Left ventricle myocardium superior (tissue), 1 donor: Measurements from ENCODE around the gene AFF3. TPM values are rescaled to one million over a fixed set of nuclear protein-coding genes. Genes with fewer than 3 reads are reported as not detected.
"Not testable (repeated sequence)": the region's sequence is repeated elsewhere in the genome, so short reads cannot be mapped to it uniquely, and the experiment has no call there.

Experiments used
- ATAC-seq: fragments of 200-7000 bp; cut with Tn5 transposase; one replicate; pipeline ENCODE4 v1.9.1; 2020; ENCODE audit warnings: mild to moderate bottlenecking, moderate library complexity
- DNase-seq: peaks from one replicate; pipeline ENCODE4 v3.0.0-alpha.2; 2020
- intact Hi-C: fragments of 100-400 bp; cut with micrococcal nuclease; formaldehyde crosslinking; loops from one replicate; pipeline ENCODE4 v1.11.0; 2022
- total RNA-seq: library from RNA; stranded (reverse); fragmentation: NEBNext Ultra II Directional; extraction: Animal tissue kit (Norgen Biotek cat#: 25700); gene quantifications from one replicate; pipeline ENCODE4 v1.2.1, GENCODE V29; 2021
- donor health status: DM: no; HTN: yes; CAD: no; lungs with severe emphysema.

AFF3 gene
- total RNA-seq, 1 donor from 2014 or later = 10.0 TPM

DNA sequence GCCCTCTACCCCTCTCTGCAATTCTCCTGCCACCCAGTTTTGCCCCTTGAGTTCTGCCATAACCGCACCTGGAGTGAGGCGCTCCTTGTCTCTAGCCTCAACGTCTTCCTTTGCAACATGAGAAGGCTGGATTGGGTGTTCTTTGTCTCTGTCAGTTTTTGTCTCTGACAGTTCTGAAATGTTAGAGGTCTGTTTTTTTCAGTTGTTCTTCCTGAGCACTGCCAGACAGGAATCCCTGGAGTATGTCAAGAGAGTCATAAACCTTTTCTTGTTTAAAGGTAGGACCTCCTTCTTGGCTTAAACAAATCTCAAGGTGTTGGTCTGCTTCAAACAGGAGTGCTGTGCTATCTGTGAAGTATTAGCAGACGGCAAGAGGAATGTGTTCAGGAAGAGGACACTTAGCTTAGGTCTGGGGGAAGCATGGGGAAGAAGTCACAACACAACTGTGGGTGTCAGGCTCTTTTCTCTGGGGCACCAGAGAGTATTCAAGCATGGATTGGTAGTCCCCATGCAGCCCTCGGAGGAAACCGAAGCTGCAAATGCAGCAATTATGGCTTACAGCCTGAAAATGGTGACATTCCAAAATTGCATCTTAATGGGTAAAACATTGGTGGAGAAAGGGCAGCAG is 32.3 kb downstream of the AFF3 start:
- DNase-seq (no peak), ATAC-seq (no peak)
- intact Hi-C loops = no loop called here

DNA sequence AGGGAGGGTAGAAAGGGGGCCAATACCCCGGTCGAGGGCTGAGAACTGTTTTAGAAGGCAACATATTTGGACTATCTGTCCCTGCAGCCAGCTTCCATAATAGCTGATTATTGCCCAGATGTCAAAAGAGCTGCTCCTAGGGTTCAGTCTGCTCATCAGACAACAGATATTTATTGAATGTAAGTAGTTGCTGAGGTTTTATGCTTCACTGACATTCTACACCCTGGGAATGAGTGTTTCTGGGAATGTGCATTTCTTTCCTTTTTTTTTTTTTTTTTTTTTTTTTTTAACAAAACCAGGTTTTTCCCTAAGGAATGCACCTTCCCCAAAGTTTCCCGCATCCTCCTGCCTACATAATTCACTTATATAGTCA is 33.8 kb downstream of the AFF3 start:
- DNase-seq, ATAC-seq, intact Hi-C loops: not testable (repeated sequence)

DNA sequence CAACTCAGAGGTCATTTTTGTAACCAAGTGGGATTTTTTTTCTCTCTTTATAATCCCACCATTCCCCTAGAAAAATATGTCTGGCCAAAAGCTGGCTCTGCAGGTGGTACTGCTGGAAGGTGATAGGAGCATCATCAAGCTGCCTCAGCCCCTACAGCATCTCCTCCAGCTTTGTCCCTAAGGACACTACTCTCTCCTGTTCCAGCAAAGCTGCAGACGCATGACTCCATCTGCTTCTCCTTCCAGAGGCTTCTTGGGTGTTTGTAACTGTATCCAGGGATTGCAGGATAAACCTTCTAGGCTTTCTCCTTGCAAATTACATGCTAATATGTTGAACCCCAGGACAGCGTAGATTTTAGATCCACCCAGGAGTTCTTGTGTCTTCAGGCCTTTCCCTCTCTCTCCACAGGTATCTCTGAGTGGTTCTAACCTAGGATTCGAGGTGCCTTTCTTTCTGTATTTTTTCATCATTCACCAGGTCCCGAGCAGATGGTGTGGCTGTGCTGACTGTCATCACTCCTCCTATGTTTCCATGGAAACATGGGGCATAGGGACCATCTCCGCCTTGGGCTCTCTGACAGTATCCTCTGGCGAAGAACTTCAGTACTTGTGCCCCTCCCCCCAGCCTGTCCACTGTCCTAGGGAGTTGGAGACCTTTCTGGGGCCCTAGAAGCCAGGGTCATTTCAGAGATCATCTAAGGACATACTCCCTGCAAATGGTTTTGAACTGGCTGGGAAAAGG is 34.3 kb downstream of the AFF3 start:
- DNase-seq (no peak), ATAC-seq (no peak)
- intact Hi-C loops = no loop called here

DNA sequence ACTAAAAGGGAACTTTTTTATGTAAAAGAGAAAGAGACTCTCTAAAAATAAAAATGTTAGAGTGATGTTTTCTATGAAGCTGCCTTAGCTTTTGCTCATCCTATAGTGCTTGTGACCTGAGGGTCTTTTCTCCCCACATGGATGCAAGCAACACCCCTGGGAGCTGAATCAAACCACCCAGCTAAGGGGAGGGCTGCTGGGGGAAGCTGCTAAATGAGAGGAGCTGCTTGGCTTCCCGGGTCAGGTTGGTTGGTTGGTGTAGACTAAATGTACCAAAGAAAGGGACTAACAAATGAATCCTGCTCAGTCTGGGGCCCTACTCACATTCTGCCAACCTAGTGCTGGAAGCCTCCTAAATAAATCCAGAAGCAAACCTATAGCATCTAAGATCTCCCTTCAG is 35.0 kb downstream of the AFF3 start:
- no peak for ATAC-seq
- intact Hi-C loops = no loop called here
- DNase-seq = no peak

DNA sequence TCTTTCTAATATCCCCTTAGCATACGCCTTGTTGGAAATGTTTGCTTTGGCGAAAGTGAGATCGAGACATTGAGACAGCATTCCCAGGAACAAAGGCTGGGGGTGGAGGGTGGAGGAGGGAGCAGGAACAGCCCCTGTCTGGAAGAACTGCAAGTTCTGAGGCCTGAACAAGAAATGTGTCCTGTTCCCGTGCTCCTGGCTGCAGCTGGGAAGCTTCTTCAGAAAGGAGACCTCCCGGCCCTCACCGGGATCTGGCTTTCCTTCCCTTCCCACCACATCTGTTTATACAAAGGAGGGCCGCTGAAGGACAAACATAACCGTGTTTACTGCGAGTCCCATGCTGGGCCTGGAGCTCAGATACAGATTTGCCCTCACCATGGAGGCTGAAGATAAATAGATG is 35.9 kb downstream of the AFF3 start:
- peak; percentile 54 for ATAC-seq
- DNase-seq = peak; percentile 31
- intact Hi-C loops = no loop called here

DNA sequence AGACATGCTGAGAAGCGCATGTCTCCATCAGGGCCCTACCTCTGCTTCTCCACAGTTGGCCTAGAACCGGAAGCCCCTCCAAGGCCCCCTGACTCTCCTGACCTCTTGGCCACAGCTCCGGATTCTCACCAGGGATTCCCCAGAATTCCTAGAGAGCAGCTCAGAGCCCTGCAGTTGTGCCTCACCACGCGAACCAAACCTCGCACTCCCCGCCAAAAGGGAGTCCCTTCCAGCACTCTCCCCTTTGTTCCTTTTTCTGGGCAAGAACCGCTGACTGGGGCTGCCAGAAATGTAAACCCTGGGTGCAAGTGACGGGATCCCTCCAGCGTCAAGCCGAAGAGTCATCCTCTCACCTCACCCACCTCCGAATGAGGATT is 36.7 kb downstream of the AFF3 start:
- ATAC-seq = peak; percentile 14
- intact Hi-C loops = no loop called here
- peak; percentile 26 for DNase-seq

DNA sequence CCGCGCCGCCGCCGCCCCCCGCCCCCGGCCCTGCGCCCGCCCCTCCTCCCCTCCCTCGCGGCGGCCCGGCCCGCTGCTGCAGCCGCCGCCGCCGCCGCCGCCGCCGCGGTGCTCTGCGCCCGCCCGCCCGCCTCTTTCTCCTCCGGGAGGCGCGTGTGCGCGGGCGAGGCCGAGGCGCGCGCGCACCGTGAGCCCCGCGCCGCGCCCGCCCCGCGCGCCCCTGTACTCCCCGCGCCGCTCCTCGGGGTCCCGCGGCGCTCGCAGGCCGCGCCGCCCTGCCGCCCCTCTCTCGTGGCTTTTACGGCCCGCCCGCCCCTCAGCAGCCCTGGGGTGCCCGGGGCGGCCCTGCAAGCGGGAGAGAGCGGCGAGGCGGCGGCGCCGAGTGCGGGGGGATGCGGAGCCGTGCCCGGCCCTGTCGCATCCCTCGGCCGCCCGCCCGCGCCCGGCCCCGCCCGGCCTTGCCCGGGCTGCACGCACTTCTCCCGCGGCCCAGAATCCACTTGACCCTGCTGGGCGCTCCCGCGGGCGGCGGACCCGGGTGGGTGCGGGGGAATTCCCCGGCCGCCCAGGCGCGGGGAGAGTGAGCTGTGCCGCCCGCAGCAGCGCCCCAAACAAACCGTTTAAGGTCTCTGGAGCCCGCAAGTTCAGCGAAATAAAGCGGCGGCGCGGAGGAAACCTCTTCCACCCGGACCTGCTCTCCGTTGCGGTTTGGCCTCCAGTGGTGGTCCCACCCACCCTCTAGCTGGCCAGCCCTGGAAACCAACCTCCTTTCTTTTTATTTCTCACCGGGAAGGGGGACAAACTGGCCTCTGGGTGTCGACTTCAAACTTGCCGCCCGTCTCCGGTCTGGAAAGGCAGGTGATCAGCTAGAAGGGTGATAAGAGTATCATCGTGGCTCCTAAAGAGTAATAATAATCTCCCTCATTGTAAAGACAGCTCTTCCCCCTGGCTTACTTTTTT is 37.4 kb downstream of the AFF3 start:
- DNase-seq = peak; percentile 53
- peak; percentile 79 for ATAC-seq
- intact Hi-C loops = no loop called here

DNA sequence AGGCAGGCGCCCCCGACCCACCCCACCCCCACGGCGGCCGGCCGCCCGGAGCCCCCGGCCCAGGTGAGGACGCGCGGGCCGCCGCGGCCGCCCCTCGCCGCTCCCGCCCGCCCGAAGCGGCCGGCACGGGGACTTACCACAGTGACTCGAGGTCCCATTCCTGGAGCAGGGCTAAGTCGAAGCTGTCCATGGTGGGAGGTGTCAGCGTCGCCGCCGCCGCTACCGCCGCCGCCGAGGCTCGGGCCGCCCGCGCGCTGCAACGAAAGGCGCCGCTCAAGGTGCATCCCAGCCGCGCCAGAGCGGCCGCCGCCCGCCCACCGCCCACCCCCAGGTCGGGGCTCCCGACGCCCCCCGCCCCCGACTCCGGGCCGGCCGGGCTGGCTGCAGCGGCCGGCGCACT is 38.1 kb downstream of the AFF3 start:
- intact Hi-C loops = not testable (repeated sequence)
- peak; percentile 49 for ATAC-seq
- peak; percentile 36 for DNase-seq

DNA sequence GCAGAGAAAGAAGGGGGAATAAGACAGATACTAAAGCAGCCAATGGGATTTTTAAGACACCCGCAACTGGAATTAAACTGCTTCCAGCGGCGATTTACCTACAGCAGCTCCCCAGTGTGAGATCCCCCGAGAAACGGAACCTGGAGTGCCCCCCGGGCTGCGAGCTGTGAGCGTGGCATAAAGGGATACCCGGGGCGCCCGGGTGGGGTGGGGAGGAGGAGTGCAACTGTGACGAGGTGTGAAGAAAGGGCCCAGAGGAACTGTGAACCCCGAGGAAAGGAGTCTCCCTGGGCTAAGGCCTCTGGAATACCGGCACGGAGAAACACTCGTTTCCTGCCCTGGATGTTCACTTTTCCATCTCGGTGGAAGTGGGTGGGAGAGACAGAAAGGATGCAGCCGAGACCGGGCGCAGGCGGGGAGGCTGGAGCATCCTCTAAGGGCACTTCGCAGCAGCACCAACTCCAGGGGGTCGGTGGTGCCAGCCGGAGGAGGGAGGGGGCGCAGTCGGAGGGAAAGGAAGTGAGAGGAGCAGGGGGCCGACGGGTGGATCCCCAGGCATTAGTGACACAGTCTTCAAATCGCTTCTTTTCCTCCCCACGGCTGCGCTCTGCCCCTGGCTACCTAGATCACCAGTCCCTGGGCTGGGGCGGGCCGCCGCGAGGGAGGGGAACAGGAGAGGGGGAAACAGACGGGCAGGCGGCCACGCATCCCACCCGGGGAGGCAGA is 38.7 kb downstream of the AFF3 start:
- intact Hi-C loops, DNase-seq: not testable (repeated sequence)

DNA sequence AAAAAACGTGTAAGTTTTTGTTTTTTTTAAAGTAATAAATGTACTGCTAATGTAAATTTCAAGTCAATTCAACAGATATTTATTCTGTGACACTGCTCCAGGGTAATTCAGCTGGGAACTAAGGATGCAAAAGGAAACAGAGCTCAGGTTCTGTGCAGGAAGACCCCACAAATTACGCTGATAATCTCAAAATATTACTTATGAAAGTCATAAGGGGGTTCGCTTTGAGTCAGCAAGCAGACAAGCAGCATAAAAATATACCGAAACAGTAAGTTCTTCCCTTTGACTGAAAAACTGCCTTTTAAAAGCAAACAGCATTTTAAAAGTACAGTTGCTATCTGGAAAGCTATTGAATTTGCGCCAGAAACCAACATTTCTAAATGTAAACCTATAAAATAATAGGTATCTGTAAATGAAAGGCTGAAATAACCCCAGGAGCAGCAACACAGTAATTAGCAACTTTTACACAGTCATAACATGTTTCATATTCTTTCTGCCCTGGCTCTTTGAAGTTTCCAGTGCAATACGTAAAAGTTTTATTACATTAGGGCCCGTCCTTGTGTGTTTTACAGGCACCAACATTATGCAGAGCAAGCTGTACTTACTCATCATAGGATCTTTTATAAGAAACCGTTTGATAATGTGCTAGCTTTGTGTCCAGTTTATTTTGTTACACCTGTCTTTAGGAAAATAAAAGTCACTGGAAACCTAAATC is 39.8 kb downstream of the AFF3 start:
- DNase-seq, intact Hi-C loops, ATAC-seq: not testable (repeated sequence)

More for the DNA sequence above, 38.7 kb downstream of the AFF3 start:
- ATAC-seq = peak; percentile 7

DNA sequence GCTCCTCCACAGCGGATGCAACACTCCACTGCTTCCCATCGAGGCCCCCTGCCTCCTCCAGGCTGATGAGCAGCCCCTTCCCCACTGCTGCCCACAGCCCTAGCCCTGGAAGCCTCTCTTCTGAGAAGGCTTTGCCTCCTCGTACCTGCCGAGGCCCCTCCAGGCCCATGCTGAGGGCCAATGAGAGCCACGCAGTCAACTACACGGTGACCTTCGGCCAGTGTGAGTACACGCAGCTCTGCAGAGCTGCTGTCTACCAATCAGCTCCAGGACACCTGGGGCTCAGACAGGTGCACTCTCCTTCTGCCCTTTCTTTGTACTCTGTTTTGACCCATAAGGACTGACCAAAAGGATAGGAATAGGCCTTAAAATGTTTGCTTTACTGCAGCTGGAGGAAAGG is 43.5 kb downstream of the AFF3 start:
- ATAC-seq, DNase-seq, intact Hi-C loops: not testable (repeated sequence)

DNA sequence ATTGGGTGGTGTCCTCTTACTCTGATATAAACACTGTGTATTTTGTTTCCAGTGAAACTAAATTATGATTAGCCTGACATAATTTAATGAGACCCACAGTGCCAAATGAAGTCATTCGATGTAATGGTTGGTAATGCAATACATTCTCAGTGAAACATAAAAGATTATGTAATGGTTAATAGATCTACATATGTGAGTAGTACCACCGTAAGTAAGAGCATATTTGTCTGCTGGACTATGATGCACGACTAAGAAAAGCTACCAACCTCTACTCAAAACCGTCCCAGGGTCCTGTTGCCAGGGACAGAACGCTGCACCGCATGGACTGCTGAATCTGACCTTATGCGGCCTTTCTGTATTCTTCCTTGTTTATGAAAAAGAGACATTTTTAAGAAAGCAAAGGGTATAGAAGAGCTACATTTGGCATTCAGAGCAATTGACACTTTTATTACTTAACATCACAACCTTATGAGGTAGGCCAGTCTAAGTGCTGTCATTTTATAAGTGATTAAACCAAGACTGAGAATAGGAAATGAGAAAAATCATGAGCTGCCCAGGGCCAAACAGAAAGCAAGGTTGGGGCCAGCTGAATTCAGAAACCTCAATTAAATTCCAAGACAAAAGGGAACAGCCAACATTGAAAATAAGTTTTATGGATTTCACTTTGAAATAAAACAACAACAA is 44.6 kb downstream of the AFF3 start:
- intact Hi-C loops, DNase-seq, ATAC-seq: not testable (repeated sequence)

DNA sequence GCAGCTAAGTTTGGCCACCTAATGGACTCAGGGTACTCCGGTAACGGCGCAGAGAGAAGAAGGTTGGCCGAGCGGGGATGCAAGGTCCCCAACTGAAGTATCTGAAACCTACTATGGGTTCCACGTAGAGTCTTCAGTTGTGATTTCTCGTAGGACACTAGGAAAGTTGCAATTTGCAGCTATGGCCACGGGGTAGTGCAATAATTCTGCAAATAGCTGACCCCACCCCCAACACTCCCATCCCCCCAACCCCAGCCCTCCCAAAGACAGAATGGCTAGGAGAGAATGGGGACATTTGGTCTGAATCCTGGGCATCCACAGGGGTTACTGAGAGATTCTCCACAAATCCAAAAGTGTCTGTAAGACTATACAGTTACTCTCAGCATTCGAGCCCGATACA is 46.5 kb downstream of the AFF3 start:
- ATAC-seq, intact Hi-C loops, DNase-seq: not testable (repeated sequence)

DNA sequence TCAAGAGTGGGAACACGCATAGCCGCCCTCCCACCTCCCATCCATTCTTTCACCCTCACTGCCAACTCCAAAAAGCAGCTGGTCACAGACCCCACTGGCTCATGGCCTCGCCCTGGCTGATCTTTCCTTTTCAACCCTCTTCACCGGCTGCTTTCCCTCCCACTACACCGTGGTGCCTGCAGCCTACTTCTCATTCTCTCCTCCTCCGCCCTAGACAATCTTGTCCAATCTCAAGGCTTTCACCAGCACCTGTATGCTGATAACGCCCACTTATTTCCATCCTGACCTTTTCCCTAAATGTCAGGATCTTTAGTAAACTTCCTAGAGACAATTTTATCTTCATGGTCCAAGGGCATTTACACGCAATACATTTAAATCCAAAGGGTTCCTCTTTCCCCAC is 50.6 kb downstream of the AFF3 start:
- DNase-seq, intact Hi-C loops, ATAC-seq: not testable (repeated sequence)

DNA sequence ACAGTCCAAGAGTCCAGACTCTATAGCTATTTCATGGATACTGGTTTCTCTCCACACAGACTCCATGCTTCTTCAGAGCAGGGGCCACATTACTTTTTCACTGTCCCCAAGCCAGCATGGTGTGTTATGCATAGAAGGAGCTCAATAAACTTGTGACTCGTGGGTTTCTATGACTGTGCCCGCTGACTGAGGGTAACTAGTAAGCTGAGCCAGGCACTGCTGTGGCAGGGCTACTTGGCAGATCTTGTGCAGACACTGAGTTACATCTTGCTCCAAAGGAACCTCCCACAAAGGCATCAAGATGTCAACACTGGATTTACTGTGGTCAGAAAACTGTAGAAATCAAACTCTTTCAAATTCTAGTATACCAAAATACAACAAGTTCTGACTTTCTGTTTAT is 56.6 kb downstream of the AFF3 start:
- intact Hi-C loops, DNase-seq, ATAC-seq: not testable (repeated sequence)

DNA sequence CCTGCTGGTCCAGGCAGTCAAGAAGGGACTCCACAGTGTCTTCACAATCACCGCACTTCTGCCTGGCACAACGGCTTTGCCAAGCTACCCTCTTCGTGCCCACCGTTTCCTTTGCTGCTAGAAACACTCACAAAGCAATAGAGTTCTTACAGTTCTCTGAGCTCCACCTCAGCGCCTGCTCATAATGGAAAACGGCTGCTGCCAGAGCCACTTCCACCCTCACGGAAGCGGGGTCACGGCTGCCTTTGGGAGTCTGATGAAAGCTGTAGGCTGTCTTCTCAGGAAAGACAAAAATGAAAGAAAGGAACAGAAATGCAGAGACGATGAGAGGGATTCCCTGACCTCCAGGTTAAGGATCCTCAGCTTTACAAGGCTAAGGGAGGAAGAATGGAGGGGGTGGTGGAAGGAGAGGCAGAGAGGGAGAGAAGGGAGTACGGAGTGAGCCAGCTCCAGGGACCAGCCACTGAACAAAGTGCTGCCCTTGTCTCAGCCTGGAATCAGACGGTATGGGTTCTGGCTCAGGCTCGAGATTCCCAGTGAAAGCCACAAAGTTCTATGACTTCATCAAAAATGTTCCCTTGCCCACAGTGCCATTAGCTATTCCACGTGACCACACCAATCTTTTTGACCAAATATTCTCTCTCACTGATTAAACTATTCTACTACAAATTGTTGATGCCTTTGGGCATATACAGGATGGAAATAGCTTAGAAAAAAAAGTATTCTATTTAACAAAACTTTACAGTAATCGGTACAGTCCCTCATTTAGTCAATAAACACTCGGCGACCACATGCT is 58.8 kb downstream of the AFF3 start:
- DNase-seq, ATAC-seq, intact Hi-C loops: not testable (repeated sequence)
